C4-2B (cell line): Measurements from ENCODE around the gene GPR173.

Source experiments
- ZFX ChIP-seq: fragments of 450-650 bp; IDR thresholded peaks from 2 replicates; pipeline ENCODE4 v1.6.1; 2017
- TF ChIP-seq, protein P1 (sequence below): fragments of 450-650 bp; conservative IDR thresholded peaks from 2 replicates; pipeline ENCODE4 v1.5.1; 2017; ENCODE audit warnings: mild to moderate bottlenecking

DNA sequence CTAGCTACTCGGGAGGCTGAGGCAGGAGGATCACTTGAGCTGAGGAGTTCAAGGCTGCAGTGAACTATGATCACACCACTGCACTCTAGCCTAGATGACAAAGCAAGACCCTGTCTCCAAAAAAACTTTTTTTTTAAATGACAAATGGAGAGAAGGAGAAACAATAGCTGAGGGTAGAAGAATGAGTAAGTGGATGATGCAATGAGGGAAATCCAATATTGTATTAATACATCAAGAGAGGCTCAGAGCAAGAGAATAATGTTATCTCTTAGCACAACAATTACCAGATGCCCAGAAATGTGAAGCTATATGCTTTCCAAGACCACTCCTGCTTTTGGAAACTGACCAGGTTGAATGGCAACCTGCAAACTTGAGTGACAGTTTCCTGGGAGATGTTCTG lies 19.9 kb upstream of the GPR173 start:
- TF ChIP-seq, protein P1, sequence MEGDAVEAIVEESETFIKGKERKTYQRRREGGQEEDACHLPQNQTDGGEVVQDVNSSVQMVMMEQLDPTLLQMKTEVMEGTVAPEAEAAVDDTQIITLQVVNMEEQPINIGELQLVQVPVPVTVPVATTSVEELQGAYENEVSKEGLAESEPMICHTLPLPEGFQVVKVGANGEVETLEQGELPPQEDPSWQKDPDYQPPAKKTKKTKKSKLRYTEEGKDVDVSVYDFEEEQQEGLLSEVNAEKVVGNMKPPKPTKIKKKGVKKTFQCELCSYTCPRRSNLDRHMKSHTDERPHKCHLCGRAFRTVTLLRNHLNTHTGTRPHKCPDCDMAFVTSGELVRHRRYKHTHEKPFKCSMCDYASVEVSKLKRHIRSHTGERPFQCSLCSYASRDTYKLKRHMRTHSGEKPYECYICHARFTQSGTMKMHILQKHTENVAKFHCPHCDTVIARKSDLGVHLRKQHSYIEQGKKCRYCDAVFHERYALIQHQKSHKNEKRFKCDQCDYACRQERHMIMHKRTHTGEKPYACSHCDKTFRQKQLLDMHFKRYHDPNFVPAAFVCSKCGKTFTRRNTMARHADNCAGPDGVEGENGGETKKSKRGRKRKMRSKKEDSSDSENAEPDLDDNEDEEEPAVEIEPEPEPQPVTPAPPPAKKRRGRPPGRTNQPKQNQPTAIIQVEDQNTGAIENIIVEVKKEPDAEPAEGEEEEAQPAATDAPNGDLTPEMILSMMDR = no peak
- TF ChIP-seq ZFX = no peak
